Activated CD8-positive, alpha-beta memory T cell treated with anti-CD3 and anti-CD28 coated beads, Interleukin-2, amount 10 ng/mL, durations not matched to agents 7 days and 5 days (primary cell): Measurements from ENCODE around the gene RAMP2. TPM values are rescaled to one million over a fixed set of nuclear protein-coding genes. Genes with fewer than 3 reads are reported as not detected.

Experiments
- ATAC-seq: fragments of 150-1000 bp; cut with Tn5 transposase; one replicate; pipeline ENCODE4 v1.10.0; 2021; ENCODE audit warnings: moderate library complexity
- CTCF ChIA-PET: fragments of 350-600 bp; sonication (Branson Sonifier 250); formaldehyde crosslinking; loops from one replicate; lab custom pipeline; 2021; ENCODE audit warnings: antibody characterized with exemption; lab: Charles Lee
- DNase-seq: peaks from one replicate; pipeline ENCODE4 v3.0.0-alpha.2; 2020
- H3K27ac Mint-ChIP-seq: one replicate; pipeline ENCODE4 v1.8.0; 2021; ENCODE audit warnings: mild to moderate bottlenecking, mixed read lengths
- H3K27me3 Mint-ChIP-seq: one replicate; pipeline ENCODE4 v1.8.0; 2021; ENCODE audit warnings: mixed read lengths
- H3K36me3 Mint-ChIP-seq: one replicate; pipeline ENCODE4 v1.8.0; 2021; ENCODE audit warnings: mild to moderate bottlenecking, mixed read lengths
- H3K4me1 Mint-ChIP-seq: one replicate; pipeline ENCODE4 v1.8.0; 2021; ENCODE audit warnings: mixed read lengths
- H3K4me3 Mint-ChIP-seq: one replicate; pipeline ENCODE4 v1.8.0; 2021; ENCODE audit warnings: mild to moderate bottlenecking, moderate library complexity, mixed read lengths
- H3K9me3 Mint-ChIP-seq: one replicate; pipeline ENCODE4 v1.8.0; 2022; ENCODE audit warnings: low read depth, mixed read lengths
- total RNA-seq, 2 experiments: library from RNA; stranded (reverse); gene quantifications; one replicate each; pipeline ENCODE4 v1.2.3, GENCODE V29; 2021

RAMP2 gene
- total RNA-seq, 2 experiments from 2014 or later, result not detected

DNA sequence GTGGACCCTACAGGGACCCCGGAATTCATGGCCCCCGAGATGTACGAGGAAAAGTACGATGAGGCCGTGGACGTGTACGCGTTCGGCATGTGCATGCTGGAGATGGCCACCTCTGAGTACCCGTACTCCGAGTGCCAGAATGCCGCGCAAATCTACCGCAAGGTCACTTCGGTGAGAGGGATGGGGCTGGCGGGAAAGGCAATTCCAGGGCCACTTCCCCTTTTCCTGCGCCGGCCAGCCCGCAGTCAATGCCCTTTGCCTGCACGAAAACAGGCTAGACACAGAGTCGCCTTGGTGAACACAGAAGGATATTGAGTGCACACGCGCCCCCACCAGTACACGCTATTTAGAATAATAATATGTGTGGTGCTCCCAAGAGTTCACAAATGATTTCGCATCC lies 23.4 kb downstream of the RAMP2 start:
- DNase-seq (no peak), ATAC-seq (no peak)
- CTCF ChIA-PET, result no interaction called here
- no peak overlapping the region for H3K27ac Mint-ChIP-seq
- H3K9me3 Mint-ChIP-seq, result no peaks in the 10 kb centered on the region
- H3K4me3 Mint-ChIP-seq, result no peak overlapping the region
- H3K27me3 Mint-ChIP-seq, result peaks cover 75% of the 10 kb centered on the region
- peaks cover 12% of the 10 kb centered on the region for H3K36me3 Mint-ChIP-seq
- H3K4me1 Mint-ChIP-seq, result peaks cover 23% of the 10 kb centered on the region

DNA sequence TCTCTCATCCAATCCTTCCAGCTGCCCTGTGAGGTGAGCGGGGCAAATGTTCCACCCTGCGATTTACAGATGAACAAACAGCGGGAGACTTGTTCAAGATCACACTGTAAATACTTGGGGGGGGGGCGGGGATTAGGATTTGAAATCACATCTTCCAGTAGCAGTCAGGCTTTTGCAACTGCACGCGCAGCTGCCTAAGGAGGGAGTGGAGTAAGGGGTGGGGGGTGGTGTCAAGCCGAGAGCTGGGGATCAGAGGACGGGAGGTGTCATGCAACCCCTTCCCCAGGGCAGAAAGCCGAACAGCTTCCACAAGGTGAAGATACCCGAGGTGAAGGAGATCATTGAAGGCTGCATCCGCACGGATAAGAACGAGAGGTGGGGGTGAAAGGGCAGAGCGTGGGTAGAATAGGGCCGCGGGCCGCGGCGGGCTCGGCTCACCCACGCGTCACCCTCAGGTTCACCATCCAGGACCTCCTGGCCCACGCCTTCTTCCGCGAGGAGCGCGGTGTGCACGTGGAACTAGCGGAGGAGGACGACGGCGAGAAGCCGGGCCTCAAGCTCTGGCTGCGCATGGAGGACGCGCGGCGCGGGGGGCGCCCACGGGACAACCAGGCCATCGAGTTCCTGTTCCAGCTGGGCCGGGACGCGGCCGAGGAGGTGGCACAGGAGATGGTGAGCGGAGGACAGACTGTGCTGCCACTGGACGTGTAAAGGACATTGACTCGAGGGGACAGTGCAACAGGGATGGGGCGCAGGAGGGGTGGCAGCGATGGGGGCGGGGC lies 24.0 kb downstream of the RAMP2 start:
- peaks cover 7% of the 10 kb centered on the region for H3K36me3 Mint-ChIP-seq
- CTCF ChIA-PET, result no interaction called here
- no peak overlapping the region for H3K27ac Mint-ChIP-seq
- H3K4me3 Mint-ChIP-seq, result no peak overlapping the region
- peaks cover 20% of the 10 kb centered on the region for H3K4me1 Mint-ChIP-seq
- no peak for ATAC-seq
- no peaks in the 10 kb centered on the region for H3K9me3 Mint-ChIP-seq
- H3K27me3 Mint-ChIP-seq, result peaks cover 78% of the 10 kb centered on the region
- no peak for DNase-seq

DNA sequence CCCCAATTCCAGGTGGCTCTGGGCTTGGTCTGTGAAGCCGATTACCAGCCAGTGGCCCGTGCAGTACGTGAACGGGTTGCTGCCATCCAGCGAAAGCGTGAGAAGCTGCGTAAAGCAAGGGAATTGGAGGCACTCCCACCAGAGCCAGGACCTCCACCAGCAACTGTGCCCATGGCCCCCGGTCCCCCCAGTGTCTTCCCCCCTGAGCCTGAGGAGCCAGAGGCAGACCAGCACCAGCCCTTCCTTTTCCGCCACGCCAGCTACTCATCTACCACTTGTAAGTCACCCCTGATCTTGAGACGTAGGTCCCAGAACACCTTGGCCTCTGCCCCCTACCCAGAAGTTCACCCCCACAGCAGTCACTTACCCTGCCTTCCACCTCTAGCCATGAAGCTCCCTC lies 26.2 kb downstream of the RAMP2 start:
- Mint-ChIP-seq H3K4me1 (peaks cover 16% of the 10 kb centered on the region), H3K4me3 (no peak overlapping the region), H3K9me3 (no peaks in the 10 kb centered on the region), H3K36me3 (peaks cover 5% of the 10 kb centered on the region), H3K27me3 (peaks cover 72% of the 10 kb centered on the region), H3K27ac (no peak overlapping the region)
- ATAC-seq, result no peak
- DNase-seq, result no peak
- CTCF ChIA-PET, result no interaction called here

DNA sequence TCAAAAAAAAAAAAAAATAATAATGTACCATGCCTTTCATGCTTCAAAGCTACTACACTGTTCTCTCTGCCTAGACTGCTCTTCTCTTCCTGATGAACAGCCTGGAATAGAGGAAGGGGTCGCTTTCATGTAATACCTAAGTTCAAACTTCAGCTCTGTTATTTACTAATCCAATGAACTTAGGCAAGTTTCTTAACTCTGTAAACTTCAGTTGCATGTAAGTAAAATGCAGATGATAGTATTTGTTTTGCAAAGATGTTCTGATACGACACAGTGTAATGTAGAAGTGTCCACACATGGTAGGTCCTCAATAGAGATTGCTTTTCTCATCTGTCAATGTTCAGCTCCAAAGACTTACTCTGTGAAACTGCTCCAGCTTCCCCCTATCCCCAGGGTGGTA lies 30.9 kb downstream of the RAMP2 start:
- CTCF ChIA-PET, result interaction anchor here (1.0 kb wide), 1 partner anchor 28 kb away, joined by 3 read pairs; no protein-coding TSS in a partner anchor
- no peaks in the 10 kb centered on the region for H3K36me3 Mint-ChIP-seq
- H3K27ac Mint-ChIP-seq, result no peak overlapping the region
- DNase-seq (no peak), ATAC-seq (no peak)
- peaks cover 3% of the 10 kb centered on the region for H3K4me1 Mint-ChIP-seq
- peaks cover 26% of the 10 kb centered on the region for H3K27me3 Mint-ChIP-seq
- H3K4me3 Mint-ChIP-seq, result no peak overlapping the region
- H3K9me3 Mint-ChIP-seq, result no peaks in the 10 kb centered on the region

DNA sequence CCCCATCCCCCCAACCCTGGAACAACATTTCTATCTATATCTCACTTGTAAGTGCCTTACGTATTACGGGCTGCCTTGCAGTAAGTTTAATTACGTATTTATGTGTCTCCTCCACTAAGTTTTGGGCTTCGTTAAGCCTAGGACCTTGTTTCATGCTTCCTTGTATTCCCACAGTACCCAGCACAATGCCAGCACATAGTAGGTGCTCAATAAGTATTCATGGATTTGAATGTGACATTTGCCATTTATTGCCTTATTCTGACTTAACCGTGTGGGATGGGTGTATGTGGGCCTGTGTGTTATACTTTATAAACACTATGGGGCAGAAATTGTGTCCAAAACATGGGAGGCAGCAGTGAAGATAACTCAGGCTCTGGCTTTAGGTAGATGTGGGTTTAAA lies 31.5 kb downstream of the RAMP2 start:
- no peak overlapping the region for H3K27ac Mint-ChIP-seq
- peaks cover 20% of the 10 kb centered on the region for H3K27me3 Mint-ChIP-seq
- H3K4me1 Mint-ChIP-seq, result peaks cover 7% of the 10 kb centered on the region
- no peaks in the 10 kb centered on the region for H3K36me3 Mint-ChIP-seq
- no peak for ATAC-seq
- CTCF ChIA-PET, result interaction anchor here (0.6 to 2.0 kb wide), 2 partner anchors 29 to 191 kb away, joined by 3 to 5 read pairs; no protein-coding TSS in a partner anchor
- no peak for DNase-seq
- no peak overlapping the region for H3K4me3 Mint-ChIP-seq
- no peaks in the 10 kb centered on the region for H3K9me3 Mint-ChIP-seq

DNA sequence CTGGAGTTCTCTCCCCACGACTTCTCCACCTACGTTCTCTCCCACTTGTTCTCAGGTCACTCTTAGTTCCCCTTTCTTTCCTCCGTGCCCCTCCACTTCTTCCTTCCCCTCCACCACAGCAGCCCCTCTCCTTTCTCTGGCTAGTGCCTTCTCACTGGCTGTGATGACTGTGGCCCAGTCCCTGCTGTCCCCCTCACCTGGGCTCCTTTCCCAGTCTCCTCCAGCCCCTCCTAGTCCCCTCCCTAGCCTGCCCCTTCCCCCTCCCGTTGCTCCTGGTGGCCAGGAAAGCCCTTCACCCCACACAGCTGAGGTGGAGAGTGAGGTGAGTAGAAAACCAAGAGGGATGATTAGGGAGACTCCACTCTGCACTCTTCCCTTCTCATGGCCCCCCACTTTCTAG lies 34.0 kb downstream of the RAMP2 start:
- H3K36me3 Mint-ChIP-seq, result peaks cover 2% of the 10 kb centered on the region
- H3K27me3 Mint-ChIP-seq, result peaks cover 9% of the 10 kb centered on the region
- DNase-seq (no peak), ATAC-seq (no peak)
- H3K4me1 Mint-ChIP-seq, result peaks cover 19% of the 10 kb centered on the region
- no peak overlapping the region for H3K4me3 Mint-ChIP-seq
- no peak overlapping the region for H3K27ac Mint-ChIP-seq
- H3K9me3 Mint-ChIP-seq, result no peaks in the 10 kb centered on the region
- CTCF ChIA-PET, result interaction anchor here (1.7 kb wide), 1 partner anchor 15 kb away, joined by 3 read pairs; the partner anchor contains the start of gene WNK4

DNA sequence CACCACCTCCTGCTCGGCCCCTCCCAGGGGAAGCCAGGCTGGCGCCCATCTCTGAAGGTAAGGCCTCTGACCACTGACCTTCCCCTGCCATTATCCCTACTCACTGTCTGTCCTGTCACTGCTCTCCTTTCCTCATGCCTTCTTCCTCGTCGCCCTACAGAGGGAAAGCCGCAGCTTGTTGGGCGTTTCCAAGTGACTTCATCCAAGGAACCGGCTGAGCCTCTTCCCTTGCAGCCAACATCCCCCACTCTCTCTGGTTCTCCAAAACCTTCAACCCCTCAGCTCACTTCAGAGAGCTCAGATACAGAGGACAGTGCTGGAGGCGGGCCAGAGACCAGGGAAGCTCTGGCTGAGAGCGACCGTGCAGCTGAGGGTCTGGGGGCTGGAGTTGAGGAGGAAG lies 34.4 kb downstream of the RAMP2 start:
- no peak overlapping the region for H3K4me3 Mint-ChIP-seq
- no peaks in the 10 kb centered on the region for H3K9me3 Mint-ChIP-seq

DNA sequence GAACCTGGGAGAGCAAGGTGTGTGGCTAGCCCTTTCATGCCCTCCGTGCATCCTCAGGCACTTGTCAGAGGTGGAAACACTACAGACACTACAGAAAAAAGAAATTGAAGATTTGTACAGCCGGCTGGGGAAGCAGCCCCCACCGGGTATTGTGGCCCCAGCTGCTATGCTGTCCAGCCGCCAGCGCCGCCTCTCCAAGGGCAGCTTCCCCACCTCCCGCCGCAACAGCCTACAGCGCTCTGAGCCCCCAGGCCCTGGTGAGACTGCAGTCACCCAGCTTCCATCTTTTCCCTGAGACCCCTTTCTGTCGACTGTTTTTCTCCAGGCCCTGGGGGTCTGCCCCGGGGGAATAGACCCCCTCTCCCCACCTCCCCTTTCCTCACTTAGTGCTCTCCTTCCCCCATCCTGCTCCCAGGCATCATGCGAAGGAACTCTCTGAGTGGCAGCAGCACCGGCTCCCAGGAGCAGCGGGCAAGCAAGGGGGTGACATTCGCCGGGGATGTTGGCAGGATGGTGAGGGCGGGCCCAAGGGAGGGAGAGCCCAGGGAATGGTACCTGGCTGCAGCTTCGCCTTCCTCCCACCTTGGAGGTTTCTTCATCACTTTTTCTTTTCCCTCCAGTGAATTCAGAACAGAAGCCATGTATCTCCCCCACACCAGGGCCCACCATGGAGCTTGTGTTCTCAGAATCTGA lies 35.2 kb downstream of the RAMP2 start:
- Mint-ChIP-seq H3K27ac (no peak overlapping the region), H3K36me3 (peaks cover 2% of the 10 kb centered on the region), H3K27me3 (peaks cover 2% of the 10 kb centered on the region), H3K9me3 (no peaks in the 10 kb centered on the region), H3K4me1 (peaks cover 19% of the 10 kb centered on the region), H3K4me3 (no peak overlapping the region)
- ATAC-seq, result no peak
- no peak for DNase-seq
- CTCF ChIA-PET, result interaction anchor here (1.7 kb wide), 1 partner anchor 16 kb away, joined by 3 read pairs; the partner anchor contains the start of gene WNK4

More for the DNA sequence above, 34.4 kb downstream of the RAMP2 start:
- DNase-seq, result no peak
- CTCF ChIA-PET, result interaction anchor here (1.7 kb wide), 1 partner anchor 15 kb away, joined by 3 read pairs; the partner anchor contains the start of gene WNK4
- Mint-ChIP-seq H3K36me3 (peaks cover 2% of the 10 kb centered on the region), H3K27ac (no peak overlapping the region), H3K4me1 (peaks cover 19% of the 10 kb centered on the region), H3K27me3 (peaks cover 5% of the 10 kb centered on the region)
- no peak for ATAC-seq

DNA sequence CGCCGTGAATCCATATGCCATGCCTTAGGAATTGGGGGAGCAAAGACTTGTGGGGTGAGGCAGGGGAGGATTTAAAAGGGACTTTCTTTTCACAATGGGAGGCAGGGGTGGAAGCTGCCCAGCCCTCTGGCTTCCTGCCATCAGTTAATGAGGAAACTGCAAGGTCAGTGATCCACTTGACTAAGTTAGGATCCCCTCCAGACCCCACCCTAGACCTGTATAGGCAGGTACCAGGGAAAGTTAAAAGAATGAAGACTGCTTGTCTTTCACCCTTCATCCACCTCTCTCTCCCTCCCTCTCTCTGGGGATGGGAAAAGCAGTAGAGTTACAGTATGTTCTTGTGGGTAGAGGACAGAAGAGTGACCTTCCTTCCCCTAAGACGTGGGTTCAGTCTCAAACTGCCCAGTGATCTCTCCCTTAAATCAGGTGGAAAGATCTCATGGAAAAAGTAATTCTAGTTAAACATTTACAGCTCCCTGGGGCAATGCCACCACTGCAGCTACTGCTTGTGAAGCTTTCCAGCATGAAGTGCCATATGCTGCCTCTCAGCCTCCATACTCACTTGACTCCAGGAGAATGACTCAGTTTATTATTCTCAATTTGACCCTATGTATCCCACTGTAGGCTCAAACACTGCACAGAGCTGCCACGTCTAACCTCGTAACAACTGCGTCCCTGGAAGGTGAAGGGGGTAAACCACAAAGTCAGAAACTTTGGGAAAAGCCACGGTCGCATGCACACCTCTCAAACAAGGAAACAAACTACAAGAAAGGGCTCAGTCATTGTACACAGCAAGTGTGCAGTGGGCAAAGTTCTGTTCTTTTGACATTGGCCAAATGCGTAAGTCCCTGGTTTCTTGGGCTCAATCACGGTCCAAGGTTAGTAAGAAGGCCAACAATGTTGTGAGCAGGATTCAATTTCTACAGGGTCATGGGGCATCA lies 36.3 kb downstream of the RAMP2 start:
- no peak for DNase-seq
- ATAC-seq, result no peak
- peak overlapping the region; percentile 94 for H3K4me3 Mint-ChIP-seq
- peaks cover 7% of the 10 kb centered on the region for H3K27me3 Mint-ChIP-seq
- H3K9me3 Mint-ChIP-seq, result no peaks in the 10 kb centered on the region
- CTCF ChIA-PET, result interaction anchor here (1.8 kb wide), 1 partner anchor 34 kb away, joined by 5 read pairs; no protein-coding TSS in a partner anchor
- H3K36me3 Mint-ChIP-seq, result peaks cover 2% of the 10 kb centered on the region
- peaks cover 19% of the 10 kb centered on the region for H3K4me1 Mint-ChIP-seq
- no peak overlapping the region for H3K27ac Mint-ChIP-seq

DNA sequence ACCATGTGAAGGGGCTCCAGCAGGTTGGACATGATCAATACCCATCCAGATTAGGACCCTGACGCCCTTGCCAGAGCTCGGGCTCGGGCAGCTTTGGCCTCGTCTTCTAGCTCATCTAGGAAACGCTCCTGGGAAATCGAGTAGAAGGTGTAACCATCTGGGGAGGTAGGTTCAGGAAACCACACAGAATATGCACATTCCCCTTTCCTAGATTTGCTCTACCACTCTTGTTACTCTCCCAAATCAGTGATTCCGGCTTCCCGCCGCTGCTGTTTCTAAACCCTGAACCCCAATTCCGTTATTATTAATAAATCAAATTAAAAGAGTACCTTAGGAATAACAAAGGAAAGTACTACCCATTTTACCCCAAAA lies 37.0 kb downstream of the RAMP2 start:
- CTCF ChIA-PET, result interaction anchor here (0.6 to 1.8 kb wide), 4 partner anchors 22 to 179 kb away, joined by 3 to 6 read pairs (median 4); partner anchors contain the start of gene BECN1
- DNase-seq (no peak), ATAC-seq (no peak)
- H3K4me3 Mint-ChIP-seq, result peak overlapping the region; percentile 94
- H3K27ac Mint-ChIP-seq, result peak overlapping the region; percentile 75
- H3K27me3 Mint-ChIP-seq, result peaks cover 7% of the 10 kb centered on the region
- H3K9me3 Mint-ChIP-seq, result no peaks in the 10 kb centered on the region
- peaks cover 2% of the 10 kb centered on the region for H3K36me3 Mint-ChIP-seq
- H3K4me1 Mint-ChIP-seq, result peaks cover 19% of the 10 kb centered on the region

DNA sequence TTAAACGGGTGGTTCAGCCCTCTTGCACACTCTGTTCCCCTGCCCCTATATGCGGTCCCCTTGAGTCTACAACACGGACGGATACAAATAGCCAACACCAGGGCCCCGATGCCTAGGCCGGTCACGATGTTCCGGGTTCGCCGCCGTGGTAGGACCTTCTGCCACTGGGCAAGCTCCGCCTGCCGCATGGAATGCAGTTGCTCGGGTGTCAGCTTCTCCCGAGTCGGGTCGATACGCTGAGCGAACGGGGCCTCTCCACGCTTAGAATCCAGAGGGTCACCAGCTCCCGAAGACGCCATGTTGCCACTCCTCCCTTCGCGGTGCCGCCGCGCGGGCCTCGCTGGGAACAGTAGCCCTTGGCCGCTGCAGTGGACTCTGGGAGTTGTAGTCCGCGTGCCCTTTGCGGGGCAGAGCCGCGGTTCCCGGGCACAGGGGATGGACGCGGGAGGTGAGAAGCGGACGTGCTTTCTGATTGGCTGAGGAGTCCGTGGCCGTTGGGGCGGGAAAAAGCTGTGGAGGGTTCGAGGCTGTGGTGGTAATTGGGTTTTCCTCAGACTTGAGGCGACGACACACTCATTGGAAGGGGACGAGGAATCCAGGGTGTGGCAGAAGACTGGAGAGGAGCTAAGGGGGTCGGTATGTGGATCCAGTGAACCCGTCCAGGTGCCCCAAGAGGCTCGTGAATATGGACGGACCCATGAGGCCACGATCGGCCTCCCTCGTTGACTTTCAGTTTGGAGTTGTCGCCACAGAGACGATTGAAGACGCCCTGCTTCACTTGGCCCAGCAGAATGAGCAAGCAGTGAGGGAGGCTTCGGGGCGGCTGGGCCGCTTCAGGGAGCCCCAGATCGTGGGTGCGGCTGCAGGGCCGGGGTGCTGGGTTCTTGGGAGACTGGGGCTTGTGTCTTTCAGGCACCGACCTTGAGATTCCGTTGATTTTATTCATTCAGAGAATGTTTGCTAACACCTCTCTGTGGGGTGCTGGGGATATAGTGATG lies 37.7 kb downstream of the RAMP2 start, which contains the start of the genes CNTD1 and COA3:
Gene CNTD1, plus strand, starts transcription at position 479 of the 998 bp plus-strand sequence. Its CDS starts 207 bp downstream, at position 686.
Gene COA3, minus strand, starts transcription at position 322 of the 998 bp plus-strand sequence. Its CDS starts 23 bp downstream, at position 299.
- Mint-ChIP-seq H3K4me3 (peak within 1 kb of the TSS; percentile 94), H3K4me1 (peaks cover 19% of the 10 kb centered on the region), H3K36me3 (peaks cover 2% of the 10 kb centered on the region), H3K9me3 (no peaks in the 10 kb centered on the region), H3K27me3 (peaks cover 7% of the 10 kb centered on the region), H3K27ac (peak within 1 kb of the TSS; percentile 75)
- ATAC-seq (peak; percentile 100), DNase-seq (peak; percentile 90)
- CTCF ChIA-PET, result interaction anchor here (0.6 to 1.8 kb wide), 6 partner anchors 17 to 221 kb away, joined by 3 to 6 read pairs (median 4); partner anchors contain the start of gene BECN1
